Naive B cell (primary cell): ENCODE results near the gene SMIM41. TPM values are rescaled to one million over a fixed set of nuclear protein-coding genes. Genes with fewer than 3 reads are reported as not detected.

Source experiments
- ATAC-seq, 2 donors: fragments of 150-1000 bp; cut with Tn5 transposase; 2 replicates each; pipeline ENCODE4 v1.10.0; 2021; ENCODE audit warnings: low read depth in 2 of 2, mild to moderate bottlenecking in 2 of 2, moderate library complexity in 2 of 2
- DNase-seq: peaks from one replicate; pipeline ENCODE4 v3.0.0; 2022
- H3K27ac Mint-ChIP-seq, 6 donors: one replicate each; pipeline ENCODE4 v1.8.0; 2020 to 2022; ENCODE audit warnings: mild to moderate bottlenecking in 6 of 6, mixed read lengths in 6 of 6, moderate library complexity in 5 of 6, inconsistent platforms in 2 of 6
- H3K27me3 Mint-ChIP-seq, 3 donors: one replicate each; pipeline ENCODE4 v1.8.0; 2021 to 2022; ENCODE audit warnings: mixed read lengths in 3 of 3, mild to moderate bottlenecking in 1 of 3
- H3K36me3 Mint-ChIP-seq, 2 donors: one replicate each; pipeline ENCODE4 v1.8.0; 2020 to 2022; ENCODE audit warnings: mixed read lengths in 2 of 2, inconsistent platforms in 1 of 2, mild to moderate bottlenecking in 1 of 2
- H3K4me1 Mint-ChIP-seq, 3 donors: one replicate each; pipeline ENCODE4 v1.8.0; 2020 to 2022; ENCODE audit warnings: mixed read lengths in 3 of 3, inconsistent platforms in 1 of 3, mild to moderate bottlenecking in 1 of 3, moderate library complexity in 1 of 3
- H3K4me3 Mint-ChIP-seq, 8 donors: one replicate each; pipeline ENCODE4 v1.8.0; 2020 to 2022; ENCODE audit warnings: mild to moderate bottlenecking in 8 of 8, mixed read lengths in 8 of 8, moderate library complexity in 8 of 8, inconsistent platforms in 2 of 8
- H3K9me3 Mint-ChIP-seq, 7 donors: one replicate each; pipeline ENCODE4 v1.8.0; 2020 to 2022; ENCODE audit warnings: mixed read lengths in 7 of 7, mild to moderate bottlenecking in 5 of 7, inconsistent platforms in 2 of 7, moderate library complexity in 1 of 7
- polyA plus RNA-seq, 6 donors: library from polyadenylated mRNA; unstranded; fragments of 300-500 nt; fragmentation: Illumina TruSeq; gene quantifications; one replicate each; pipeline ENCODE4 v1.2.3, GENCODE V29; 2021; ENCODE audit warnings: low read depth in 6 of 6

Gene SMIM41
- polyA plus RNA-seq, 6 donors from 2014 or later, result not detected

- no peak for DNase-seq
- Mint-ChIP-seq H3K27ac (no peak overlapping the region), H3K4me1 (peaks cover 8 to 9% (median 9%) of the 10 kb centered on the region in 3 donors), H3K4me3 (no peak overlapping the region), H3K36me3 (no peaks in the 10 kb centered on the region), H3K9me3 (no peaks in the 10 kb centered on the region), H3K27me3 (peaks cover 7 to 37% (median 36%) of the 10 kb centered on the region in 3 donors)
- no peak for ATAC-seq
Observed at GRCh38 chr12:52148464-52149181, 69.1 kb downstream of the SMIM41 start.

GRCh38 chr12:52149182-52149641 lies 69.7 kb downstream of the SMIM41 start:
- Mint-ChIP-seq H3K4me1 (peaks cover 8 to 9% (median 9%) of the 10 kb centered on the region in 3 donors), H3K9me3 (no peaks in the 10 kb centered on the region), H3K4me3 (no peak overlapping the region), H3K27ac (no peak overlapping the region), H3K36me3 (no peaks in the 10 kb centered on the region), H3K27me3 (peaks cover 7 to 42% (median 39%) of the 10 kb centered on the region in 3 donors)
- no peak for ATAC-seq
- DNase-seq, result no peak

- Mint-ChIP-seq H3K27me3 (peaks cover 7 to 42% (median 39%) of the 10 kb centered on the region in 3 donors), H3K4me3 (peak overlapping the region in 1 of 8 donors; percentile 15), H3K36me3 (no peaks in the 10 kb centered on the region), H3K9me3 (no peaks in the 10 kb centered on the region), H3K4me1 (peaks cover 8 to 9% (median 9%) of the 10 kb centered on the region in 3 donors), H3K27ac (peak overlapping the region in 1 of 6 donors; percentile 10)
- ATAC-seq (no peak), DNase-seq (no peak)
Observed at GRCh38 chr12:52149651-52150241, 70.2 kb downstream of the SMIM41 start.

GRCh38 chr12:52151153-52151836 lies 71.8 kb downstream of the SMIM41 start:
- H3K9me3 Mint-ChIP-seq, result no peaks in the 10 kb centered on the region
- no peak for ATAC-seq
- H3K27ac Mint-ChIP-seq, result peak overlapping the region in 1 of 6 donors; percentile 91
- H3K4me1 Mint-ChIP-seq, result peaks cover 8 to 9% (median 9%) of the 10 kb centered on the region in 3 donors
- peaks cover 7 to 47% (median 39%) of the 10 kb centered on the region in 3 donors for H3K27me3 Mint-ChIP-seq
- no peak for DNase-seq
- H3K4me3 Mint-ChIP-seq, result peak overlapping the region in 5 of 8 donors; percentile 45 to 88 (median 69)
- no peaks in the 10 kb centered on the region for H3K36me3 Mint-ChIP-seq

GRCh38 chr12:52151837-52152783 lies 72.6 kb downstream of the SMIM41 start:
- Mint-ChIP-seq H3K27me3 (peaks cover 7 to 47% (median 39%) of the 10 kb centered on the region in 3 donors), H3K4me1 (peaks cover 8 to 9% (median 9%) of the 10 kb centered on the region in 3 donors), H3K9me3 (no peaks in the 10 kb centered on the region), H3K36me3 (no peaks in the 10 kb centered on the region), H3K27ac (peak overlapping the region in 2 of 6 donors; percentile 47 to 91), H3K4me3 (peak overlapping the region in 5 of 8 donors; percentile 9 to 88 (median 69))
- DNase-seq (peak; percentile 40), ATAC-seq (peak; percentile 79 to 84)

GRCh38 chr12:52152905-52153317 lies 73.4 kb downstream of the SMIM41 start:
- Mint-ChIP-seq H3K27me3 (peaks cover 7 to 47% (median 39%) of the 10 kb centered on the region in 3 donors), H3K9me3 (no peaks in the 10 kb centered on the region), H3K4me3 (peak overlapping the region in 1 of 8 donors; percentile 24), H3K27ac (no peak overlapping the region), H3K36me3 (no peaks in the 10 kb centered on the region), H3K4me1 (peaks cover 8 to 9% (median 9%) of the 10 kb centered on the region in 3 donors)
- ATAC-seq, result no peak
- no peak for DNase-seq

GRCh38 chr12:52155048-52155868 lies 75.8 kb downstream of the SMIM41 start:
- ATAC-seq, result no peak
- Mint-ChIP-seq H3K27ac (peak overlapping the region in 2 of 6 donors; percentile 16 to 27), H3K36me3 (peaks cover 0 to 8% of the 10 kb centered on the region in 2 donors), H3K4me1 (peaks cover 6 to 9% (median 8%) of the 10 kb centered on the region in 3 donors), H3K9me3 (peaks cover 0 to 16% (median 2%) of the 10 kb centered on the region in 7 donors), H3K27me3 (peaks cover 7 to 44% (median 41%) of the 10 kb centered on the region in 3 donors), H3K4me3 (no peak overlapping the region)
- no peak for DNase-seq

GRCh38 chr12:52156311-52156710 lies 76.8 kb downstream of the SMIM41 start:
- peaks cover 0 to 8% of the 10 kb centered on the region in 2 donors for H3K36me3 Mint-ChIP-seq
- H3K27ac Mint-ChIP-seq, result no peak overlapping the region
- H3K4me3 Mint-ChIP-seq, result no peak overlapping the region
- no peak for DNase-seq
- ATAC-seq, result no peak
- H3K4me1 Mint-ChIP-seq, result peaks cover 5 to 7% (median 7%) of the 10 kb centered on the region in 3 donors
- peaks cover 9 to 41% (median 37%) of the 10 kb centered on the region in 3 donors for H3K27me3 Mint-ChIP-seq
- H3K9me3 Mint-ChIP-seq, result peaks cover 0 to 16% (median 2%) of the 10 kb centered on the region in 7 donors

GRCh38 chr12:52156757-52157565 lies 77.5 kb downstream of the SMIM41 start:
- Mint-ChIP-seq H3K4me1 (peaks cover 0 to under 1% (median under 1%) of the 10 kb centered on the region in 3 donors), H3K27me3 (peaks cover 9 to 41% (median 37%) of the 10 kb centered on the region in 3 donors), H3K4me3 (no peak overlapping the region), H3K9me3 (peaks cover 0 to 16% (median 2%) of the 10 kb centered on the region in 7 donors), H3K36me3 (peaks cover 0 to 8% of the 10 kb centered on the region in 2 donors), H3K27ac (no peak overlapping the region)
- DNase-seq (peak; percentile 26), ATAC-seq (peak; percentile 27 to 47)

GRCh38 chr12:52157566-52158150 lies 78.2 kb downstream of the SMIM41 start:
- no peak for DNase-seq
- H3K36me3 Mint-ChIP-seq, result peaks cover 0 to 8% of the 10 kb centered on the region in 2 donors
- H3K27me3 Mint-ChIP-seq, result peaks cover 10 to 37% (median 36%) of the 10 kb centered on the region in 3 donors
- ATAC-seq, result no peak
- no peak overlapping the region for H3K4me3 Mint-ChIP-seq
- peak overlapping the region in 1 of 6 donors; percentile 14 for H3K27ac Mint-ChIP-seq
- H3K4me1 Mint-ChIP-seq, result no peaks in the 10 kb centered on the region
- H3K9me3 Mint-ChIP-seq, result peaks cover 0 to 16% (median 2%) of the 10 kb centered on the region in 7 donors
